SK-N-MC (cell line): ENCODE measurements around the gene LRRN2.

Source experiments
- DNase-seq: peaks from one replicate; pipeline ENCODE4 v3.0.0-alpha.2; 2011; ENCODE audit warnings: low read depth, low spot score
- H3K27ac ChIP-seq: fragments of 200-600 bp; sonication (generic); 2 replicates; pipeline ENCODE4 v1.5.1; 2016; ENCODE audit warnings: mixed run types
- H3K36me3 ChIP-seq: fragments of 200-600 bp; sonication (generic); 2 replicates; pipeline ENCODE4 v1.6.1; 2017; ENCODE audit warnings: antibody characterized with exemption, low read length, mixed read lengths; ENCODE audit not compliant: insufficient read depth
- H3K4me3 ChIP-seq: fragments of 200-600 bp; sonication (generic); 2 replicates; pipeline ENCODE4 v1.5.1; 2016
- H3K9ac ChIP-seq: fragments of 200-600 bp; sonication (generic); 2 replicates; pipeline ENCODE4 v1.8.0; 2017; ENCODE audit warnings: mixed run types, mixed read lengths; ENCODE audit not compliant: insufficient read length
- H3K9me3 ChIP-seq: fragments of 200-600 bp; sonication (generic); 2 replicates; pipeline ENCODE4 v1.6.1; 2017; ENCODE audit warnings: low read depth, mild to moderate bottlenecking, antibody characterized with exemption, low read length, moderate library complexity, mixed read lengths
- EZH2 ChIP-seq: fragments of 200-600 bp; sonication (generic); IDR thresholded peaks from one replicate; pipeline ENCODE4 v1.6.1; 2017; ENCODE audit warnings: antibody characterized with exemption
- FOXP2 ChIP-seq: optimal IDR thresholded peaks from 2 replicates; pipeline ENCODE3; 2011; ENCODE audit warnings: mild to moderate bottlenecking, moderate library complexity; ENCODE audit not compliant: insufficient read depth; ENCODE audit errors: extremely low read length, control extremely low read depth
- POLR2AphosphoS5 ChIP-seq: IDR thresholded peaks from 2 replicates; pipeline ENCODE4 v1.6.1; 2012; ENCODE audit warnings: mild to moderate bottlenecking, low read depth, low read length, borderline replicate concordance

Gene LRRN2

DNA sequence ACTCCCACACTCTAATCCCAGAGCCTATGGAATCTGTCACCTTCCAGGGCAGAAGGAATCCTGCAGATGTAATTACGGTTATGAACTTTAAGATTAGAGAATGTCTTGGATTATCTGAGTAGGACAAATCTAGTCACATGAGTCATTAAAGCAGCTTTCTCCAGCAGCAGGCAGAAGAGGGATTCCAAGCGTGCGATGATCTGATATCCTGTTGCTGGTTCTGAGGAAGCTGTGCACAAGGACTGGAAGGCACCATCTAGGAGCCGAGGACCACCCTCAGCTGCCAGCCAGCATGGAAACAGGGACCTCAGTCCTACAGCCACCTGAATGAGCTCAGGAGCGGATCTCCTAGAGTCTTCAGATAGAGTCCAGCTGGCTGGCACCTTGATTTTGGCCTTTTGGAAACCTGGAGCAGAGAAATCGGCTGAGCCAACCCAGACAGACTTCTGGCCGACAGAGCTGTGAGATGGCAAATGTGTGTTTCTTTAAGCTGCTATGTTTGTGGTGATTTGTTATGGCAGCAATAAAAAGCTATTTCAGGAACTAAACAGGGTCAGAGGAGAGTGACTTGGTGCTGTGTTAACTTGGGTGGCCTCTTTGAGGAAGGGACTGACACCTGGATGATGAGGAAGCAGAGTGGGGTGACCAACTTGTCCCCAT is 34.5 kb downstream of the LRRN2 start:
- Histone ChIP-seq H3K9ac (no peak overlapping the region), H3K4me3 (no peak overlapping the region), H3K9me3 (no peaks in the 10 kb centered on the region), H3K36me3 (no peaks in the 10 kb centered on the region), H3K27ac (no peak overlapping the region)
- no peak for TF ChIP-seq FOXP2
- no peak for TF ChIP-seq POLR2AphosphoS5
- TF ChIP-seq EZH2, result no peak
- no peak for DNase-seq

DNA sequence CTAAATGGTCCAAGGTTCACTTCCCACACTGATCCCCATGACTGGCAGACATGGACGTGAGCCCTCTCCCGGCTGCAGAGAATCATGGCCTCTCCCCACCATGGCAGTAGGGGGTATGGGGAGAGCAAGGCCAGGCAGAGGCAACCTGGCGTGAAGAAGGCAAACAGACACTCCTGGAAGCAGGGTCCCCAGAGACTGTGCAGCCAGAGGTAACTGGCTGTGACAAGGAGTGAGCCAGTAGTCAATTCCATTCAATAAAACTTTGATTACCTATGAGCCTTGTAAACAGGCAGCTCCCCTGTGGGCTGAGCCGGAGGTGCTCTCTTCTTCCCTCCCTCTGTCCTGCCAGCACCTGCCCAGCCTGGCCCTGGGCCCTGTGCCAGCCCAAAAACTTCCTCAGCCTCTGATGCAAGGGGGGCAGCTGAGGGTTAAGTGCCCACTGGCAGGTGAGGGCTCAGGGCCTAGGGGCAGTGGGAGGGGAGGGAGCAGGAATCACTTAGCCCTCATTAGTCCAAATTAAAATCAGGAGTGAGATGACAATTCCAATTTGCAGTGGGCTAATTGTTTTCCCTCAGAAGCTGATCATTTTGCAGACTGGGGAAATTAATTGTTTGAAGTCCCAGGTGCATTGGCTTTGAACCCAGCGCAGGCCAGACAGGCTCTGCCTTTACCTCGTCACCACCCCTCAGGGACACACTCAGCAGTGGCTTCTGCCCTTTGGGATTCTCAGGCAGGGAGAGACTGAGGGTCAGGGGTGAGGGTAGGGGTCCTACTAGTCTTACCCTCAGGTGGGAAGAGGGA is 35.6 kb downstream of the LRRN2 start:
- H3K4me3 ChIP-seq, result no peak overlapping the region
- TF ChIP-seq FOXP2, result no peak
- TF ChIP-seq EZH2, result no peak
- DNase-seq, result no peak

DNA sequence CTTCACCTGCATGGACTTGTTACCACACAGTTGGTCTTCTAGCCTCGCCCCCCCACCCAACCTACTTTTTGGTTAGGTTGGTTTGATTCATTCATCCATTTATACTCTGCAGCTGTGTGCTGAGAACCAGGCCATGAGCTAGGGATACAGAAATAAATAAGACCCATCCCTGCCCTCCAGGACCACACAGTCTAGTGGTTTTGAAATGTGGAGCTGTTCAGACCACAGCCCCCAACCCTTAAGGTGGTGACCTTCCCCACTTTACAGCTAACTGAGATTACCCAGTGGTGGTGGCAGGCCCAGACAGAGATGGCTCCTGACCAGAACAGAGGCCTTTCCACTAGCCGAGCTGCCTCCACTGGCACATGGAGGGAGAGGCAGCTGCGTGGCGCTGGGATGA is 37.0 kb downstream of the LRRN2 start:
- no peaks in the 10 kb centered on the region for H3K36me3 ChIP-seq
- no peaks in the 10 kb centered on the region for H3K9me3 ChIP-seq
- H3K27ac ChIP-seq, result no peak overlapping the region
- DNase-seq, result no peak
- H3K4me3 ChIP-seq, result no peak overlapping the region
- H3K9ac ChIP-seq, result no peak overlapping the region
- TF ChIP-seq POLR2AphosphoS5, result no peak
- TF ChIP-seq EZH2, result no peak
- TF ChIP-seq FOXP2, result no peak

More for the DNA sequence above, 35.6 kb downstream of the LRRN2 start:
- H3K36me3 ChIP-seq, result no peaks in the 10 kb centered on the region
- H3K27ac ChIP-seq, result no peak overlapping the region
- H3K9me3 ChIP-seq, result no peaks in the 10 kb centered on the region
- no peak overlapping the region for H3K9ac ChIP-seq

DNA sequence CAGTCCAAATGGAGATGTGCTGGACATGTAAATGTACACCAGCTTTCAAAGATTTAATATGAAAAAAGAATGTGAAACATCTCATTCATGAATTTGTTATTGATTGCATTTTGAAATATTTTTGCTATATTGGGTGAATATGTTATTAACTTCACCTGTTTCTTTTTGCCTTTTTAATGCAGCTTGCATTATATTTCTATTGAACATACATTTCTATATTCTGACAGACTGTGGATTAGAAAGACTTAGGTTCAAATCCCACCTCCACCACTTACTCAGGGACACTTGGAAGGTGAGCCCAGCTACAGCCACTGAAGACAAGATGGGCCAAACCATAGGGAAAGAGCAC is 37.8 kb downstream of the LRRN2 start:
- H3K27ac ChIP-seq, result no peak overlapping the region
- H3K9me3 ChIP-seq, result no peaks in the 10 kb centered on the region
- no peak overlapping the region for H3K4me3 ChIP-seq
- H3K9ac ChIP-seq, result no peak overlapping the region
- DNase-seq, result no peak
- no peaks in the 10 kb centered on the region for H3K36me3 ChIP-seq
- TF ChIP-seq POLR2AphosphoS5 (no peak), FOXP2 (no peak), EZH2 (no peak)

DNA sequence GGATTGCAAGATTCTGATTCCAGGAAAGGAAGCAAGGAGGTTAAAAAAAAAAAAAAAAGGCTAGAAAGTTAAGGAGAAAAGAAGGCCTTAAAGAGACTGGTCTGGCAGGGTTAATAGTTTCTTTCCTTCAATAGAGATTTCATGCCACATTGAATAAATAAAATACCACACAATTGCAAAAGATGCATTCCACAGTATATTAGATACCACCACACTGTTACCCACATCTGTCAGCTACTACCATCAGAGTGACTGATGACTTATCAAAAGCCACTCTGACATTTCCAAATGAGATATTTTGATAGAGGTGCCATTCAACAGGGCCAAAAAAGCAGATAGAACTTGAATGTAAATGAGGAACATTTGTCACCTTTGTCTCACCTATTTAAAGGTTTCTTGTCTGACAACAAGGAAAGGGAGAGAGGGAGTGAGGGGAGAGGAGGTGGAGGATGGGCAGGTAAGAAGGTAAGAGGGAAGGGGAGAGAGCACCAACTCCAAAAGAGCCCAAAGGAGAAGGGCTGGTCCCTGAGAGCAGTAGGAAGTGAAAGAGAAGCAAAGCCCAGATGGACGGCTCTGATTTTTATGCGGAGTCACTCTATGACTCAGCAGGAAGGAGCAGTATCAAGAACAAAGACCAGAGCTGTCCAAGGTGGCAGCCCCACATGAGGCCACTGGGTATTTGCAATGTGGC is 38.3 kb downstream of the LRRN2 start:
- DNase-seq, result no peak
- TF ChIP-seq FOXP2, result no peak
- no peak overlapping the region for H3K9ac ChIP-seq
- no peak overlapping the region for H3K27ac ChIP-seq
- no peak overlapping the region for H3K4me3 ChIP-seq
- H3K9me3 ChIP-seq, result no peaks in the 10 kb centered on the region
- H3K36me3 ChIP-seq, result no peaks in the 10 kb centered on the region

DNA sequence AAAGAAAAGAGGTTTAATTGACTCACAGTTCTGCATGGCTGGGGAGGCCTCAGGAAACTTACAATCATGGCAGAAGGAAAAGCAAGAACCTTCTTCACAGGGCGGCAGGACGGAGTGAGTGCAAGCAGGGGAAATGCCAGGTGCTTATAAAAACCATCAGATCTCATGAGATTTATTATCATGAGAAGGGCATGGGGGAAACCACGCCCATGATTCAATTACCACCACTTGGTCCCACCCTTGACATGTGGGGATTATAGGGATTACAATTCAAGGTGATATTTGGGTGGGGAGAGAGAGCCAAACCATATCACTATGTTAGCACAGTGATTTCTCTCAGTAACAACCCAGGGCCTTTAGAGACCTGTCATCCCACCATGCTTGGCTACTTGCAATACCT is 39.9 kb downstream of the LRRN2 start:
- Histone ChIP-seq H3K36me3 (no peaks in the 10 kb centered on the region), H3K4me3 (no peak overlapping the region), H3K9me3 (no peaks in the 10 kb centered on the region), H3K27ac (no peak overlapping the region), H3K9ac (no peak overlapping the region)
- DNase-seq, result no peak
- TF ChIP-seq POLR2AphosphoS5 (no peak), EZH2 (no peak), FOXP2 (no peak)

DNA sequence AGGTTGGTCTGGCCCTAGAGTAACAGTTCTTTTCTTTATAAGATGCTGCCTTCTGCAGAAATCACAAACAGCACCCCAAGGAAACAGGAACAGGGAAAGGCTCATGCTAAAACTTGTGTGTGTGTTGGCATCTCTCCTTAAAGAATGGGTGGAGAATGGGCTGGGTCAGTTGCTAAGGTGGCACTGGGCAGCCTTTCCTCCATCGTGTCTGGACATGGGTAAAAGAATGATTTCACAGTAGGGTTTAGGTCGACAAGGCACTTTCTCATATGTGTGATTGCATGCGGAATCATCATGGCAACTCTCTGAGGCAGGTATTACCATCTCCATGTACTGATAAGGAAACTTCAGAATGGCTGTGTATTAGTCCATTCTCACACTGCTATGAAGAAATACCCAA is 40.3 kb downstream of the LRRN2 start:
- no peak overlapping the region for H3K9ac ChIP-seq

DNA sequence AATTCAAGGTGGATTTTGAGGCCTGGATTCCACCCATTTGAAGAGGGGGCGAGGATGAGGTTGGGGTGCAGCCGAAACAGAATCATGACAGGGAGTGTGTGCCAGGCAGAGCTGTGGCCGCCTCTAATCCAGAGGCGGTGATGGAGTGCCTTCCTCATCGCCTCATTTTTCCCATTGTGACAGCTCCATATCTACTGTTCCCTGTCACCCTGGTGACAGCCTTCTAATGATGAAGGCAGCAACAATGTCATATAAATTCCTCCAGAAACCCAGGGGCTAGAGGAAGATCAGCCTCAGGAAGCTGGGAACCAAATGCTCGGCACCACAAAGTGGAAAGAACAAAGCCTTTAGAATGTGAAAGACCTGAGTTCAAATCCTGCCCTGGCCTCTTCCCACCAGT is 42.0 kb downstream of the LRRN2 start:
- Histone ChIP-seq H3K9me3 (no peaks in the 10 kb centered on the region), H3K9ac (no peak overlapping the region), H3K36me3 (no peaks in the 10 kb centered on the region), H3K4me3 (no peak overlapping the region), H3K27ac (no peak overlapping the region)
- no peak for TF ChIP-seq POLR2AphosphoS5
- TF ChIP-seq FOXP2, result no peak
- TF ChIP-seq EZH2, result no peak
- DNase-seq, result no peak

More for the DNA sequence above, 40.3 kb downstream of the LRRN2 start:
- TF ChIP-seq POLR2AphosphoS5 (no peak), FOXP2 (no peak), EZH2 (no peak)
- H3K36me3 ChIP-seq, result no peaks in the 10 kb centered on the region
- H3K4me3 ChIP-seq, result no peak overlapping the region
- H3K27ac ChIP-seq, result no peak overlapping the region
- DNase-seq, result no peak
- H3K9me3 ChIP-seq, result no peaks in the 10 kb centered on the region

DNA sequence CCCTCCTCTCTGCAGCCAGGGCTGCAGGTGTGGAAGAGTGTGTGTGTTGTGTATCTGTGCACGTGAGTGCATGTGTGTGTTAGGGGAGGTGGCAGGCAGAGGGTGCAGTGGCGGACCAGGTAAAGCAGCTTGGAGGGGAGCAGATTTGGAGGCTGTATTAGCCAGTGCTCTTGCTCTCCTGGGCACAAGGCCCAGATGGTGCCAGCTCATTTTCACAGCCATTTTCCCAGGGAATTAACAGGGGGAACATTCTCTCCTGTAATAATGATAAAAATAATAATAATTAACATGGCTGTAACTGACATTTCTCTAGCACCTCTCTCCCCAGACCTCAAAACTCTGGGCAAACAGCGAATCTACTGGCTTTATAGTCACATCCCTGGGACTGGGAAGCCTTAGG is 43.6 kb downstream of the LRRN2 start:
- no peaks in the 10 kb centered on the region for H3K36me3 ChIP-seq
- H3K4me3 ChIP-seq, result no peak overlapping the region
- no peak overlapping the region for H3K9ac ChIP-seq
- no peak for DNase-seq
- no peaks in the 10 kb centered on the region for H3K9me3 ChIP-seq
- no peak overlapping the region for H3K27ac ChIP-seq
- TF ChIP-seq EZH2, result no peak
- no peak for TF ChIP-seq FOXP2
- no peak for TF ChIP-seq POLR2AphosphoS5
